Measurements from ENCODE around the gene WDFY4. TPM values are rescaled to one million over a fixed set of nuclear protein-coding genes. Genes with fewer than 3 reads are reported as not detected.

Gene WDFY4
- total and polyA plus RNA-seq, 4 donors: 4.6 to 26.9 (median 13.5) TPM

DNA sequence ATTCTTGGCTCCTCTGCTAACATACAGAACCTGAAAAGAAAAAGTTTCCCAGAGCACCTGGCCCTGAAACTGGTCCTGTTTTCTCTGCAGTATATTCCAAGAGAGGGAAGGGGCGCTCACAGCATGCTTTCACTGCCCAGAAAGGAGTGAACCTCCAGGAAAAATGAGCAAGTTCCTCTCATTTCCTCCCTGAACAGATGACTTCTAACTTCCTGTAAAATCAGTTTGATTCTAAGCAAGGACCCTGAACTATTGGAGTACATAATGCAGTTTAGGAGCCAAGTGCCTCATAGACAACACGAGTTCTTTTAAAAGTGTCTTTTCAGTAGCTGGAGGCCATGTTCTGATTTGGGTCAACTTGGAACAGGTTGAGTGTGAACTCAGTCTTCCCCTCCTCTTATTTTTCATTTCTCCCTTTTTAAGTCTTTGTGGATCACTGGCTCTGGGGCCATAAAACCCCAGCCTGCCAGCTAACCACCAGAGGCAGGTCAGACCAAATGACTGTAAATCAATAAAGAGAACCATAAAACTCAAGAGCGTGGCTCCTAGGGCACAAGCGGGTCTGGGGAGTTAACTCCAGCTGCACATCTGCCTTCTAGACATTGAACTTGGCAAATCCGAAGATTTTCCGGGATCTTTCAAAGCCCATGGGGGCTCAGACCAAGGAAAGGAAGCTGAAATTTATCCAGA lies 260.9 kb downstream of the WDFY4 start:
- 84 to 91% methylated on average over 6 of the region's 6 CpGs for WGBS, 2 donors
- DNase-seq (no peak), ATAC-seq (ENCODE audit: insufficient read depth, low FRiP score) (no peak)
- H3K27ac ChIP-seq (ENCODE audit: low read depth in 1 of 2, low read length in 1 of 2): no peak overlapping the region
- peaks cover 0 to 7% (median 3%) of the 10 kb centered on the region in 5 donors for H3K4me1 ChIP-seq (ENCODE audit: control insufficient read depth in 5 of 5, insufficient read depth in 5 of 5, low read length in 5 of 5)
- no peaks in the 10 kb centered on the region for H3K27me3 ChIP-seq (ENCODE audit: control insufficient read depth in 3 of 3, insufficient read depth in 3 of 3, low read length in 2 of 3)
- H3K4me3 ChIP-seq: no peak overlapping the region
- TF ChIP-seq, protein P1, sequence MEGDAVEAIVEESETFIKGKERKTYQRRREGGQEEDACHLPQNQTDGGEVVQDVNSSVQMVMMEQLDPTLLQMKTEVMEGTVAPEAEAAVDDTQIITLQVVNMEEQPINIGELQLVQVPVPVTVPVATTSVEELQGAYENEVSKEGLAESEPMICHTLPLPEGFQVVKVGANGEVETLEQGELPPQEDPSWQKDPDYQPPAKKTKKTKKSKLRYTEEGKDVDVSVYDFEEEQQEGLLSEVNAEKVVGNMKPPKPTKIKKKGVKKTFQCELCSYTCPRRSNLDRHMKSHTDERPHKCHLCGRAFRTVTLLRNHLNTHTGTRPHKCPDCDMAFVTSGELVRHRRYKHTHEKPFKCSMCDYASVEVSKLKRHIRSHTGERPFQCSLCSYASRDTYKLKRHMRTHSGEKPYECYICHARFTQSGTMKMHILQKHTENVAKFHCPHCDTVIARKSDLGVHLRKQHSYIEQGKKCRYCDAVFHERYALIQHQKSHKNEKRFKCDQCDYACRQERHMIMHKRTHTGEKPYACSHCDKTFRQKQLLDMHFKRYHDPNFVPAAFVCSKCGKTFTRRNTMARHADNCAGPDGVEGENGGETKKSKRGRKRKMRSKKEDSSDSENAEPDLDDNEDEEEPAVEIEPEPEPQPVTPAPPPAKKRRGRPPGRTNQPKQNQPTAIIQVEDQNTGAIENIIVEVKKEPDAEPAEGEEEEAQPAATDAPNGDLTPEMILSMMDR (IDR thresholded peaks at IDR 0.05; ENCODE audit: control extremely low read depth, extremely low read depth): no peak
- no peaks in the 10 kb centered on the region for H3K9me3 ChIP-seq (ENCODE audit: control insufficient read depth in 4 of 4, insufficient read depth in 3 of 4, low read length in 3 of 4)
- peaks cover 0 to 2% (median 0%) of the 10 kb centered on the region in 4 donors for H3K36me3 ChIP-seq (ENCODE audit: control insufficient read depth in 4 of 4, insufficient read depth in 4 of 4, low read length in 4 of 4)
- no peak overlapping the region for H3K9ac ChIP-seq (ENCODE audit: insufficient read depth in 1 of 2, low read length in 2 of 2)

DNA sequence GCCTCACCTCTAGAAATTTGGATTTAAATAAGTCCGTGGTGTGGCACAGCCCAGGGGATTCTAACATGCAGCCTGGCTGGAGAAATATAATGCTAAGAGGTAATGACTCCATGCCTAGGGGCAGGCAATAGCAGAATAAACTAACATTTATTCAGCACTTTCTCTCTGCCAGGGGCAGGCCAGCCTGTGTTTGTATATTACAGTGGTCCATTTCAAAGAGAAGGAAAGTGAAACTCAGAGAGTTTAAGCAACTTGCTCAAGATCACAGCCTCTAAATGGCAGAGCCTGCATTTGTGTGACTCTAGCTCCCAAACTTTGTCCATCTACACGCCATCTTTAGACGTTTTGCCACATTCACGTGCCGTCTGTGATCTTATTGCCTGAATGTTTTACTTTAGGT lies 261.7 kb downstream of the WDFY4 start:
- Histone ChIP-seq H3K4me1 (ENCODE audit: control insufficient read depth in 5 of 5, insufficient read depth in 5 of 5, low read length in 5 of 5) (peaks cover 0 to 7% (median 3%) of the 10 kb centered on the region in 5 donors), H3K27ac (ENCODE audit: low read depth in 1 of 2, low read length in 1 of 2) (no peak overlapping the region), H3K9ac (ENCODE audit: insufficient read depth in 1 of 2, low read length in 2 of 2) (no peak overlapping the region), H3K27me3 (ENCODE audit: control insufficient read depth in 3 of 3, insufficient read depth in 3 of 3, low read length in 2 of 3) (no peaks in the 10 kb centered on the region), H3K36me3 (ENCODE audit: control insufficient read depth in 4 of 4, insufficient read depth in 4 of 4, low read length in 4 of 4) (peaks cover 0 to 2% (median 0%) of the 10 kb centered on the region in 4 donors), H3K4me3 (no peak overlapping the region), H3K9me3 (ENCODE audit: control insufficient read depth in 4 of 4, insufficient read depth in 3 of 4, low read length in 3 of 4) (no peaks in the 10 kb centered on the region)
- DNase-seq: no peak
- no peak for ATAC-seq (ENCODE audit: insufficient read depth, low FRiP score)
- TF ChIP-seq, protein P1 (IDR thresholded peaks at IDR 0.05; ENCODE audit: control extremely low read depth, extremely low read depth): no peak
- WGBS, 2 donors: 88 to 91% methylated on average over 5 of the region's 5 CpGs

DNA sequence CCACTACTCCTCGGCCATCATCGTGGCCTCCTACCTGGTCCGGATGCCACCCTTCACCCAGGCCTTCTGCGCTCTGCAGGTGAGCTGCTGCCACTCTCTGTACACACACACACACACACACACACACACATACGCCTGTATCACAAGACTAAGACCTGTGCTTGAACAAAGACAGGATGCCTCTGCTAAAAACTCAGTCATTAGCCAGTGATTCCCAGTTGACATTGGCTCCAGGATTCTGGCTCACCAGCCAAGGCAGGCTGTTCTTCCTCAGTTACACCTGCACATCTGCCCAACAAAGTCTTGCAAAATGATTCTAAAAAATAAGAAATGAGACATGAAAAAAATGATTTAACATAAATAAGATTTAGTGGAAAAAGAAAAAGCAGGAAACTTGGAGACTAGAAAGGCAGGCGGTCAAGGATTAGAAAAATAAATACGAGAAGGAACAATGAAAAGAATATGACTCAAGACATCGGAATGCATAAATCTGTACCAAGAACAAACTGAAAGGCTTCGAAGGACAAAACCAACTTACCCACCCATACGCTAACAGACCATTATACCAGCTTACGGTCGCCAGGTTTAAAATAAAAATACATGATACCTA lies 262.3 kb downstream of the WDFY4 start:
- Histone ChIP-seq H3K4me1 (ENCODE audit: control insufficient read depth in 5 of 5, insufficient read depth in 5 of 5, low read length in 5 of 5) (peaks cover 0 to 7% (median 3%) of the 10 kb centered on the region in 5 donors), H3K4me3 (no peak overlapping the region), H3K27me3 (ENCODE audit: control insufficient read depth in 3 of 3, insufficient read depth in 3 of 3, low read length in 2 of 3) (no peaks in the 10 kb centered on the region), H3K9ac (ENCODE audit: insufficient read depth in 1 of 2, low read length in 2 of 2) (no peak overlapping the region), H3K27ac (ENCODE audit: low read depth in 1 of 2, low read length in 1 of 2) (peak overlapping the region in 1 of 2 donors; percentile 1), H3K36me3 (ENCODE audit: control insufficient read depth in 4 of 4, insufficient read depth in 4 of 4, low read length in 4 of 4) (peaks cover 0 to 2% (median 0%) of the 10 kb centered on the region in 4 donors), H3K9me3 (ENCODE audit: control insufficient read depth in 4 of 4, insufficient read depth in 3 of 4, low read length in 3 of 4) (no peaks in the 10 kb centered on the region)
- TF ChIP-seq, protein P1 (IDR thresholded peaks at IDR 0.05; ENCODE audit: control extremely low read depth, extremely low read depth): no peak
- WGBS, 2 donors: 73 to 87% methylated on average over 12 of the region's 12 CpGs
- no peak for ATAC-seq (ENCODE audit: insufficient read depth, low FRiP score)
- peak in 2 of 3 donors; percentile 31 to 55 for DNase-seq

Data from lung (tissue), 12 donors.